HCT116 (cell line): ENCODE data around the gene GPSM3. TPM values are rescaled to one million over a fixed set of nuclear protein-coding genes. Genes with fewer than 3 reads are reported as not detected.

ENCODE experiments used
- ATAC-seq: fragments of 200-7000 bp; cut with Tn5 transposase; 2 replicates; pipeline ENCODE4 v1.9.1; 2020; ENCODE audit warnings: mild to moderate bottlenecking, moderate library complexity
- BruUV-seq: library from RNA; stranded (reverse); fragments of 400-500 nt; replicated peaks from 2 replicates; lab custom pipeline; 2021; lab: Mats Ljungman, UMichigan
- CTCF ChIA-PET: fragments of 300-600 bp; sonication (Branson Sonifier 250); formaldehyde crosslinking; loops from one replicate; lab custom pipeline; 2021; ENCODE audit warnings: antibody characterized with exemption; lab: Charles Lee
- POLR2A ChIA-PET: fragments of 300-600, 350-600 bp; sonication (Branson Sonifier 250); formaldehyde crosslinking; loops from one replicate; lab custom pipeline; 2021; ENCODE audit warnings: antibody characterized with exemption; lab: Charles Lee
- RAD21 ChIA-PET, 2 experiments: fragments of 300-600 bp; sonication (Branson Sonifier 250); formaldehyde crosslinking; loops; one replicate each; lab custom pipeline; 2023; ENCODE audit warnings: low total read pairs in 2 of 2; ENCODE audit not compliant: uncharacterized antibody in 2 of 2, unreplicated experiment in 2 of 2, low non-redundant PET in 1 of 2; lab: Charles Lee
- DNase-seq: peaks from one replicate; pipeline ENCODE4 v3.0.0-alpha.2; 2010; ENCODE audit warnings: low read depth, low spot score
- H2AFZ ChIP-seq: fragments of 200-600 bp; shearing (Covaris generic), sonication (generic); 2 replicates; pipeline ENCODE4 v1.6.1; 2017; ENCODE audit warnings: low read depth, mixed run types, mixed read lengths, antibody characterized with exemption, low read length; ENCODE audit not compliant: poor library complexity, severe bottlenecking
- H3K27ac ChIP-seq: 2 replicates; pipeline ENCODE4 v1.5.1; 2012; ENCODE audit warnings: low read depth, low read length
- H3K27me3 ChIP-seq: fragments of 200-600 bp; sonication (generic); 2 replicates; pipeline ENCODE4 v1.6.1; 2016; ENCODE audit warnings: mixed run types, low read length, mixed read lengths; ENCODE audit not compliant: insufficient read depth
- H3K36me3 ChIP-seq, 2 experiments: fragments of 200-500 bp in 1 of 2; fragments of 200-600 bp in 1 of 2; sonication (Bioruptor generic) in 1 of 2; sonication (generic) in 1 of 2; 2 replicates each; pipeline versions ENCODE4 v1.5.1 to v1.6.1; 2014 to 2016; ENCODE audit warnings: low read length in 2 of 2, inconsistent platforms in 1 of 2, mixed read lengths in 1 of 2, mixed run types in 1 of 2; ENCODE audit not compliant: insufficient read depth in 2 of 2, control insufficient read depth in 1 of 2
- H3K4me1 ChIP-seq, 2 experiments: fragments of 200-600 bp in 1 of 2; sonication (generic) in 1 of 2; 2 replicates each; pipeline versions ENCODE4 v1.5.1 to v1.6.1; 2012 to 2017; ENCODE audit warnings: low read length in 2 of 2, inconsistent platforms in 1 of 2, mild to moderate bottlenecking in 1 of 2, mixed read lengths in 1 of 2, mixed run types in 1 of 2, moderate library complexity in 1 of 2; ENCODE audit not compliant: insufficient read depth in 2 of 2, control insufficient read depth in 1 of 2
- H3K4me2 ChIP-seq: fragments of 200-600 bp; sonication (generic); 2 replicates; pipeline ENCODE4 v1.6.1; 2017; ENCODE audit warnings: mixed run types, low read length, mixed read lengths
- H3K4me3 ChIP-seq, 2 experiments: fragments of 200-600 bp in 1 of 2; sonication (generic) in 1 of 2; replicated peaks in 1 of 2; 2 replicates each; pipeline ENCODE4 v1.5.1; 2011 to 2016; ENCODE audit warnings: low read length in 2 of 2, control low read depth in 1 of 2, low read depth in 1 of 2, mild to moderate bottlenecking in 1 of 2, mixed read lengths in 1 of 2, mixed run types in 1 of 2
- H3K79me2 ChIP-seq: fragments of 200-600 bp; sonication (generic); 2 replicates; pipeline ENCODE4 v1.6.1; 2017; ENCODE audit warnings: mild to moderate bottlenecking, mixed run types, low read length, moderate library complexity, mixed read lengths; ENCODE audit not compliant: insufficient read depth
- H3K9ac ChIP-seq: fragments of 200-600 bp; sonication (generic); 2 replicates; pipeline ENCODE4 v1.6.1; 2016; ENCODE audit warnings: low read length, mixed read lengths
- H3K9me2 ChIP-seq: fragments of 200-600 bp; sonication (generic), shearing (Covaris generic); 2 replicates; pipeline ENCODE4 v1.6.1; 2017; ENCODE audit warnings: mixed run types, mild to moderate bottlenecking, moderate library complexity; ENCODE audit not compliant: insufficient read depth
- H3K9me3 ChIP-seq, 2 experiments: fragments of 200-500 bp in 1 of 2; fragments of 200-600 bp in 1 of 2; sonication (Bioruptor generic) in 1 of 2; sonication (generic) in 1 of 2; 2 replicates each; pipeline ENCODE4 v1.6.1; 2014 to 2017; ENCODE audit warnings: low read length in 2 of 2, mixed read lengths in 2 of 2, inconsistent platforms in 1 of 2, low read depth in 1 of 2, mild to moderate bottlenecking in 1 of 2, mixed run types in 1 of 2, moderate library complexity in 1 of 2; ENCODE audit not compliant: control insufficient read depth in 1 of 2, insufficient read depth in 1 of 2
- H4K20me1 ChIP-seq: fragments of 200-600 bp; sonication (generic), shearing (Covaris generic); 2 replicates; pipeline ENCODE4 v1.6.1; 2017; ENCODE audit warnings: mixed run types, mild to moderate bottlenecking, moderate library complexity; ENCODE audit not compliant: insufficient read depth
- RAD21 ChIP-seq: IDR thresholded peaks from 2 replicates; pipeline ENCODE4 v1.6.1; 2012; ENCODE audit warnings: low read depth, mild to moderate bottlenecking
- REST ChIP-seq: IDR thresholded peaks from 2 replicates; pipeline ENCODE4 v1.6.1; 2012; ENCODE audit warnings: low read depth
- TCF7L2 ChIP-seq: IDR thresholded peaks from 2 replicates; pipeline ENCODE4 v1.7.0; 2011; ENCODE audit warnings: borderline replicate concordance, inconsistent platforms; ENCODE audit not compliant: insufficient read depth, insufficient read length; ENCODE audit errors: extremely low read depth
- intact Hi-C: fragments of 100-400 bp; cut with micrococcal nuclease; formaldehyde crosslinking; loops from 2 replicates; pipeline ENCODE4 v1.10.0; 2022
- total RNA-seq: library from RNA; stranded (reverse); gene quantifications from one replicate; pipeline ENCODE4 v1.2.1, GENCODE V29; 2021; ENCODE audit not compliant: unreplicated experiment
- TF ChIP-seq, protein P1 (sequence below): IDR thresholded peaks from 2 replicates; pipeline ENCODE4 v1.6.1; 2012
- TF ChIP-seq, protein P2 (sequence below), 3 experiments: fragments of 200-600 bp in 1 of 3; sonication (generic) in 1 of 3; IDR thresholded peaks in 2 of 3; conservative IDR thresholded peaks in 1 of 3; 2 replicates each; pipeline ENCODE4 v1.5.1; 2012 to 2017; ENCODE audit warnings: low read depth in 2 of 3, low read length in 2 of 3, antibody characterized with exemption in 1 of 3, borderline replicate concordance in 1 of 3, control low read depth in 1 of 3, mild to moderate bottlenecking in 1 of 3, mixed read lengths in 1 of 3, mixed run types in 1 of 3, moderate library complexity in 1 of 3; ENCODE audit not compliant: insufficient read depth in 1 of 3

GPSM3 gene
- total RNA-seq, 1 experiment from 2014 or later, result 1.2 TPM

- CTCF ChIA-PET, result interaction anchor here (1.2 kb wide), 2 partner anchors 36 to 67 kb away, joined by 6 read pairs; no protein-coding TSS in a partner anchor
- BruUV-seq, result no TSS peak
Observed at GRCh38 chr6:32154514-32155161, 37.8 kb downstream of the GPSM3 start.

More at GRCh38 chr6:32154514-32155161, 37.8 kb downstream of the GPSM3 start:
- no peaks in the 10 kb centered on the region for H3K27me3 ChIP-seq
- peak; percentile 54 for DNase-seq
- ATAC-seq, result peak; percentile 72
- peak overlapping the region; percentile 93 for H3K9ac ChIP-seq
- H3K4me1 ChIP-seq, result peaks cover 12 to 25% of the 10 kb centered on the region in 2 experiments
- intact Hi-C loops, result loop anchor here (1.0 kb wide), 2 partner anchors 24 to 35 kb away; partner anchors contain the start of gene FKBPL
- POLR2A ChIA-PET, result no interaction called here
- RAD21 ChIA-PET, result no interaction called here
- peak overlapping the region; percentile 95 for H3K4me2 ChIP-seq
- H3K9me2 ChIP-seq, result no peaks in the 10 kb centered on the region
- H4K20me1 ChIP-seq, result no peaks in the 10 kb centered on the region
- no peak overlapping the region for H2AFZ ChIP-seq
- no peaks in the 10 kb centered on the region for H3K9me3 ChIP-seq
- peak overlapping the region; percentile 93 to 95 for H3K4me3 ChIP-seq
- TF ChIP-seq REST (no peak), RAD21 (peak; percentile 87), TCF7L2 (no peak)
- TF ChIP-seq, protein P1, sequence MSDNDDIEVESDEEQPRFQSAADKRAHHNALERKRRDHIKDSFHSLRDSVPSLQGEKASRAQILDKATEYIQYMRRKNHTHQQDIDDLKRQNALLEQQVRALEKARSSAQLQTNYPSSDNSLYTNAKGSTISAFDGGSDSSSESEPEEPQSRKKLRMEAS, result peak; percentile 42; the same call in 1 of the 2 replicates
- TF ChIP-seq, protein P2, sequence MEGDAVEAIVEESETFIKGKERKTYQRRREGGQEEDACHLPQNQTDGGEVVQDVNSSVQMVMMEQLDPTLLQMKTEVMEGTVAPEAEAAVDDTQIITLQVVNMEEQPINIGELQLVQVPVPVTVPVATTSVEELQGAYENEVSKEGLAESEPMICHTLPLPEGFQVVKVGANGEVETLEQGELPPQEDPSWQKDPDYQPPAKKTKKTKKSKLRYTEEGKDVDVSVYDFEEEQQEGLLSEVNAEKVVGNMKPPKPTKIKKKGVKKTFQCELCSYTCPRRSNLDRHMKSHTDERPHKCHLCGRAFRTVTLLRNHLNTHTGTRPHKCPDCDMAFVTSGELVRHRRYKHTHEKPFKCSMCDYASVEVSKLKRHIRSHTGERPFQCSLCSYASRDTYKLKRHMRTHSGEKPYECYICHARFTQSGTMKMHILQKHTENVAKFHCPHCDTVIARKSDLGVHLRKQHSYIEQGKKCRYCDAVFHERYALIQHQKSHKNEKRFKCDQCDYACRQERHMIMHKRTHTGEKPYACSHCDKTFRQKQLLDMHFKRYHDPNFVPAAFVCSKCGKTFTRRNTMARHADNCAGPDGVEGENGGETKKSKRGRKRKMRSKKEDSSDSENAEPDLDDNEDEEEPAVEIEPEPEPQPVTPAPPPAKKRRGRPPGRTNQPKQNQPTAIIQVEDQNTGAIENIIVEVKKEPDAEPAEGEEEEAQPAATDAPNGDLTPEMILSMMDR (IDR thresholded peaks at IDR 0.05 in 2 of 3, conservative IDR thresholded peaks at IDR 0.05 in 1 of 3; ENCODE audit: borderline replicate concordance in 1 of 3, insufficient read depth in 1 of 3, low read depth in 2 of 3, low read length in 2 of 3), result peak; percentile 58 to 81 (median 61)
- peak overlapping the region; percentile 98 for H3K27ac ChIP-seq
- peaks cover 14 to 17% of the 10 kb centered on the region in 2 experiments; a peak in 3 of 4 replicates for H3K36me3 ChIP-seq
- peaks cover 16% of the 10 kb centered on the region for H3K79me2 ChIP-seq
